Measurements from ENCODE around the gene TTC39B. TPM values are rescaled to one million over a fixed set of nuclear protein-coding genes. Genes with fewer than 3 reads are reported as not detected.

Gene TTC39B
- total RNA-seq, 1 donor from 2014 or later = 4.1 TPM

DNA sequence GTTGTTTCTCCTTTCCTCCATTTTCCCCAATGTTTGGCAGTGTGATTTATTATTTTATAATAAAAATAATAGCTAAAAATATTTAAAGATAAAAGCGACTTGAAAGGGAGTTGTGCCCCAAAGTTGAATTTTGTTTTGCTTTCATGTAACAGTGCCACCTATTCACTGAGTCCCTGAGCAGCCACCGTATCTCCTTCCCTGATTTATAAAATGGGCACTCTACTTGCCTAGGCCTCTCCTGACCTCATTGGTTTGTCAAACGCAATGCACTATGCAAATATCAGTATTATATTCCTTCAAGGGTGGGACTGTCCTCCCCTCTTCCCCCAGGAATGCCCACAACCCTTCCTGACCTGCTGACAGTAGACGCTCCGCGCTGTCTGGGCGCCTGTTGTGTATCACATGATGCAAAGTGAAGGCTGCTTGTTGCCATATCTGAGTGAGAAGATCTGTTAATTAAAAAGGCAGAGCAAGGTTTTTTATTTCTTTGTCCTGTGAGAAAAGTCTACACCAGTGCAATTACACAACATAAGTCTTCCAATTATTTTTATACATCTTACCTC, 81.4 kb downstream of the TTC39B start:
- Histone ChIP-seq H3K27ac (no peak overlapping the region), H3K4me2 (no peak overlapping the region), H3K9ac (no peak overlapping the region), H2AFZ (replicated peaks) (no peak overlapping the region), H3F3A (ENCODE audit: low read depth) (no peaks in the 10 kb centered on the region), H3K79me2 (ENCODE audit: low read depth) (no peaks in the 10 kb centered on the region), H3K4me1 (no peaks in the 10 kb centered on the region), H3K9me3 (ENCODE audit: low read depth) (no peaks in the 10 kb centered on the region), H3K27me3 (no peaks in the 10 kb centered on the region), H3K36me3 (no peaks in the 10 kb centered on the region), H3K4me3 (no peak overlapping the region), H4K20me1 (ENCODE audit: low read depth) (no peaks in the 10 kb centered on the region)
- Mint-ChIP-seq H3K9me3 (no peaks in the 10 kb centered on the region), H3K4me1 (no peaks in the 10 kb centered on the region), H3K36me3 (no peaks in the 10 kb centered on the region), H3K27ac (no peak overlapping the region), H3K4me3 (no peak overlapping the region), H3K27me3 (ENCODE audit: insufficient read depth, low read depth) (no peaks in the 10 kb centered on the region)
- no peak for DNase-seq (ENCODE audit: low spot score)
- TF ChIP-seq, protein P1, sequence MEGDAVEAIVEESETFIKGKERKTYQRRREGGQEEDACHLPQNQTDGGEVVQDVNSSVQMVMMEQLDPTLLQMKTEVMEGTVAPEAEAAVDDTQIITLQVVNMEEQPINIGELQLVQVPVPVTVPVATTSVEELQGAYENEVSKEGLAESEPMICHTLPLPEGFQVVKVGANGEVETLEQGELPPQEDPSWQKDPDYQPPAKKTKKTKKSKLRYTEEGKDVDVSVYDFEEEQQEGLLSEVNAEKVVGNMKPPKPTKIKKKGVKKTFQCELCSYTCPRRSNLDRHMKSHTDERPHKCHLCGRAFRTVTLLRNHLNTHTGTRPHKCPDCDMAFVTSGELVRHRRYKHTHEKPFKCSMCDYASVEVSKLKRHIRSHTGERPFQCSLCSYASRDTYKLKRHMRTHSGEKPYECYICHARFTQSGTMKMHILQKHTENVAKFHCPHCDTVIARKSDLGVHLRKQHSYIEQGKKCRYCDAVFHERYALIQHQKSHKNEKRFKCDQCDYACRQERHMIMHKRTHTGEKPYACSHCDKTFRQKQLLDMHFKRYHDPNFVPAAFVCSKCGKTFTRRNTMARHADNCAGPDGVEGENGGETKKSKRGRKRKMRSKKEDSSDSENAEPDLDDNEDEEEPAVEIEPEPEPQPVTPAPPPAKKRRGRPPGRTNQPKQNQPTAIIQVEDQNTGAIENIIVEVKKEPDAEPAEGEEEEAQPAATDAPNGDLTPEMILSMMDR (IDR thresholded peaks at IDR 0.05) = no peak
- TF ChIP-seq EZH2 (IDR thresholded peaks at IDR 0.05) (no peak), EZH2phosphoT487 (IDR thresholded peaks at IDR 0.05) (no peak)

DNA sequence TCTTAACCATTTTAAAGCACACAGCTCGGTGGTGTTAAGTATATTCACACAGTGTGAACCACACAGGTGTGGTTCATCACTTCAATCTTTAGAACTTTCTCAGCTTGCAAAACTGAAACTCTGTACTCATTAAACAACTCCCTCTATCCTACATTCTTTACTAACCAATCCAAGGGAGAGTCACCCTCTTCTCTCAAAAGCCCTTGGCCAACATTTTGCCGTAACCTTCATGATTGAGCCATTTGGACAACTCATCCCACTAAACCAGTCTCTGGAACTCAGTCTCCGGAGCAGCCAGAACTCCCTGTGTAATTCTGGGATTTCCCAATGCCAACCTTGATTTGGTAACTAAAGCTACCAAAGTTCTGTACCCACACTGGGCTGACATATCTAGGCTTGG, 84.7 kb downstream of the TTC39B start:
- TF ChIP-seq, protein P1 (IDR thresholded peaks at IDR 0.05) = no peak
- TF ChIP-seq EZH2phosphoT487 (IDR thresholded peaks at IDR 0.05) (no peak), EZH2 (IDR thresholded peaks at IDR 0.05) (no peak)
- no peaks in the 10 kb centered on the region for H3K9me3 Mint-ChIP-seq
- DNase-seq (ENCODE audit: low spot score) = no peak

DNA sequence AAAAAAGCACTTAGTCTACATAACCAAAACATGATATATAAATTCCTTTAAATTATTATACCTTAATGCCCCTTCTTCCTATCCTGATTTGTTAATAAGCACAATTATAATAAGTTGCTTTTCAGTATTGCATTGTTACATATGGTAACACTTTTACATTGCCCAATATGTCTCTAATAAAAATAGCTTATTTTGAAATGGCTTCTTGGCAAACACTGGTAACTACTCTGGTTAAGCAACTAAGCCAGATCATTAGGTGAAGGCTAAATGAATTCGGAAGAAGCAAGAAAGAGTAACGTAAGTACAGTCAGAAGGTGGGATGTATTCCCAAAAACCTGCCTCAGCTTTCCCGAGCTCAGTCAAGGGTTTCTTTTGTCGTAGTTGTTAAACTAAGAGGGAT, 85.3 kb downstream of the TTC39B start:
- peaks cover 6% of the 10 kb centered on the region for H3K4me1 Mint-ChIP-seq
- Histone ChIP-seq H4K20me1 (ENCODE audit: low read depth) (no peaks in the 10 kb centered on the region), H3K4me2 (no peak overlapping the region), H3K36me3 (no peaks in the 10 kb centered on the region), H3K9me3 (ENCODE audit: low read depth) (no peaks in the 10 kb centered on the region), H3K27me3 (no peaks in the 10 kb centered on the region), H3K27ac (no peak overlapping the region), H3K9ac (no peak overlapping the region), H3K79me2 (ENCODE audit: low read depth) (no peaks in the 10 kb centered on the region), H3K4me3 (no peak overlapping the region), H2AFZ (replicated peaks) (no peak overlapping the region), H3F3A (ENCODE audit: low read depth) (no peaks in the 10 kb centered on the region), H3K4me1 (peaks cover 4% of the 10 kb centered on the region)
- no peaks in the 10 kb centered on the region for H3K9me3 Mint-ChIP-seq
- no peaks in the 10 kb centered on the region for H3K27me3 Mint-ChIP-seq (ENCODE audit: insufficient read depth, low read depth)
- no peaks in the 10 kb centered on the region for H3K36me3 Mint-ChIP-seq
- TF ChIP-seq EZH2phosphoT487 (IDR thresholded peaks at IDR 0.05) (no peak), EZH2 (IDR thresholded peaks at IDR 0.05) (no peak)
- TF ChIP-seq, protein P1 (IDR thresholded peaks at IDR 0.05) = no peak
- no peak overlapping the region for H3K27ac Mint-ChIP-seq
- no peak overlapping the region for H3K4me3 Mint-ChIP-seq
- DNase-seq (ENCODE audit: low spot score) = no peak

More for the DNA sequence above, 84.7 kb downstream of the TTC39B start:
- Histone ChIP-seq H4K20me1 (ENCODE audit: low read depth) (no peaks in the 10 kb centered on the region), H3K9me3 (ENCODE audit: low read depth) (no peaks in the 10 kb centered on the region), H3K9ac (no peak overlapping the region), H2AFZ (replicated peaks) (no peak overlapping the region), H3K27me3 (no peaks in the 10 kb centered on the region), H3F3A (ENCODE audit: low read depth) (no peaks in the 10 kb centered on the region), H3K79me2 (ENCODE audit: low read depth) (no peaks in the 10 kb centered on the region), H3K36me3 (no peaks in the 10 kb centered on the region), H3K4me3 (no peak overlapping the region), H3K4me2 (no peak overlapping the region), H3K4me1 (peaks cover 4% of the 10 kb centered on the region), H3K27ac (no peak overlapping the region)
- Mint-ChIP-seq H3K27ac (no peak overlapping the region), H3K36me3 (no peaks in the 10 kb centered on the region), H3K4me1 (peaks cover 6% of the 10 kb centered on the region), H3K4me3 (no peak overlapping the region), H3K27me3 (ENCODE audit: insufficient read depth, low read depth) (no peaks in the 10 kb centered on the region)

Data from neural progenitor cell (in vitro differentiated cells).